Amniotic epithelial cell (primary cell): ENCODE results near the gene ALKBH7.
A peak's percentile ranks its signal among the peaks of the same experiment; 100 is the strongest.
"Not testable (repeated sequence)": the region's sequence is repeated elsewhere in the genome, so short reads cannot be mapped to it uniquely, and the experiment has no call there.

Experiments
- DNase-seq: peaks from one replicate; pipeline ENCODE4 v3.0.0-alpha.2; 2010; ENCODE audit warnings: low read depth

ALKBH7 gene, protein sequence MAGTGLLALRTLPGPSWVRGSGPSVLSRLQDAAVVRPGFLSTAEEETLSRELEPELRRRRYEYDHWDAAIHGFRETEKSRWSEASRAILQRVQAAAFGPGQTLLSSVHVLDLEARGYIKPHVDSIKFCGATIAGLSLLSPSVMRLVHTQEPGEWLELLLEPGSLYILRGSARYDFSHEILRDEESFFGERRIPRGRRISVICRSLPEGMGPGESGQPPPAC

DNA sequence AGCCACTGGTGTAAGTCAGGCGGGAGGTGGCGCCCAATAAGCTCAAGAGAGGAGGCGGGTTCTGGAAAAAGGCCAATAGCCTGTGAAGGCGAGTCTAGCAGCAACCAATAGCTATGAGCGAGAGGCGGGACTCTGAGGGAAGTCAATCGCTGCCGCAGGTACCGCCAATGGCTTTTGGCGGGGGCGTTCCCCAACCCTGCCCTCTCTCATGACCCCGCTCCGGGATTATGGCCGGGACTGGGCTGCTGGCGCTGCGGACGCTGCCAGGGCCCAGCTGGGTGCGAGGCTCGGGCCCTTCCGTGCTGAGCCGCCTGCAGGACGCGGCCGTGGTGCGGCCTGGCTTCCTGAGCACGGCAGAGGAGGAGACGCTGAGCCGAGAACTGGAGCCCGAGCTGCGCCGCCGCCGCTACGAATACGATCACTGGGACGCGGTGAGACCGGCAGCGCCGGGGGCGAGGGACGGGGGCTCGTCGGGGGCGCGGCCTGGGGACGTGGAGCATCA is at the start of gene ALKBH7:
Gene ALKBH7, plus strand, starts transcription at position 201 of the 502 bp plus-strand sequence. Its CDS starts 27 bp downstream, at position 228.
- peak; percentile 100 for DNase-seq

GRCh38 chr19:6324757-6325156 is 47.8 kb upstream of the ALKBH7 start:
- no peak for DNase-seq

DNA sequence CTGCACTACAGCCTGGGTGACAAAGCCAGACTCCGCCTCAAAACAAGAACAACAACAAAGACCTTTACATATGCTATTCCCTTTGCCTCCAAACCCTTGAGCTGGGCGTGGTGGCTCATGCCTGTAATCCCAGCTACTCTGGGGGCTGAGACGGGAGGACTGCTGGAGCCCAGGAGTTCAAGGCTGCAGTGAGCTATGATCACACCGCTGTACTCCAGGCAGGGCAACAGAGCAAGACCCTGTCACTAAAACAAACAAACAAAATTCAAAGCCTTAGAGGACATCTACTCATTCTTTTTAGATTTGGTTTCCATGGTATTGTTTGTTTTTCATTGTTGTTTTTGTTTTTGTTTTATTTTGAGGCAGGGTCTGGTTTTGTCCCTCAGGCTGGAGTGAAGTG is 47.0 kb upstream of the ALKBH7 start:
- no peak for DNase-seq

GRCh38 chr19:6326815-6327214 is 45.8 kb upstream of the ALKBH7 start:
- no peak for DNase-seq

DNA sequence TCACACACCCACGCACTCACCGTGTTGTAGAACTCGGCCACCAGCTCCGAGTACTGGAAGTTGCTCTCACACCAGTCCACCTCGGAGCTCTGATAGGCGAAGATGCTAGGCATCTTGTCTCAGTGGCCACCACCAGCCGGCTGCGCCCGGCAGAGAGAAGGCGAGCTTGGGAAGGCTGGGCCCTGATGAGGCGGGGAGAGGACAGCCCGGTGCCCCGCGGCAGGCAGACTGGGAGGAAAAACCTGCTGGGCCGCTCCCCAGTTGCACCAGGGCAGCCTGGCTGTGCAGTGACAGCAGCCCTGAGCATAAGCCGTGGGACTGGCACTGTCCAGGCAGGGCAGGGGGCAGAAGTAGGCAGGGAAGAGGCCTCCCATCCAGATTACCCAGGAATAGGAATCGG is 39.2 kb upstream of the ALKBH7 start, which contains the start of gene ACER1:
Gene ACER1, minus strand, starts transcription at position 174 of the 400 bp plus-strand sequence. Its CDS starts 61 bp downstream, at position 113.
- DNase-seq, result no peak

DNA sequence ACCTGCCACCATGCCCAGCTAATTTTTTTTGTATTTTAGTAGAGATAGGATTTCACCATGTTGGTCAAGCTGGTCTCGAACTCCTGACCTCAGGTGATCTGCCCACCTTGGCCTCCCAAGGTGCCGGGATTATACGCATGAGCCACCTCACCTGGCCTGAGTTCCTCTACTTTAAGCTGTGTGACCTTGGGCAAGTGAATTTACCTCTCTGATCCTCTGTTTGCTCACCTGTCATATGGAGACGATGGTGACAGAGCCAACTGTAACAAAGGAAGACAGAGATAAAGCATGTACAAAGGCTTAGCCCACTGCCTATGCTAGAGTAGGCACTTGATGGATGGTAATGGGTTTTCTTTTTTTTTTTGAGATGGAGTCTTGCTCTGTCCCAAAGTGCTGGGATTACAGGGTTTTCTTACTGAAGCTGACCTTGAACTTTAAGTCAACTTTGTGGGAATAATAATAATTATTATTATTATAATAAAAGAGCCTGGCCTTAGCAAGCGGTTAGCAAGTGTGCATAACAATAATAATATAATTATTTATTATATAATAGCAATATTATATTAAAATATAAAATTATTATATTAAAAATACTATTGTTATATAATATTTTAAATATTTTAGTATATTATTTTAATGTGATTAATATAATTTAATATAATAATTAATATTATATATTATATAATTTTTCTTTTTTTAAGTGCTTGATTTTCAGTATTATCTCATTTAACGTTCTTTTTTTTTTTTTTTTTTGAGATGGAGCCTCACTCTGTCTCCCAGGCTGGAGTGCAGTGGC is 37.9 kb upstream of the ALKBH7 start:
- no peak for DNase-seq

- no peak for DNase-seq
Measured at GRCh38 chr19:6340493-6341201, 31.9 kb upstream of the ALKBH7 start.

GRCh38 chr19:6343462-6343861 is 29.1 kb upstream of the ALKBH7 start:
- no peak for DNase-seq

DNA sequence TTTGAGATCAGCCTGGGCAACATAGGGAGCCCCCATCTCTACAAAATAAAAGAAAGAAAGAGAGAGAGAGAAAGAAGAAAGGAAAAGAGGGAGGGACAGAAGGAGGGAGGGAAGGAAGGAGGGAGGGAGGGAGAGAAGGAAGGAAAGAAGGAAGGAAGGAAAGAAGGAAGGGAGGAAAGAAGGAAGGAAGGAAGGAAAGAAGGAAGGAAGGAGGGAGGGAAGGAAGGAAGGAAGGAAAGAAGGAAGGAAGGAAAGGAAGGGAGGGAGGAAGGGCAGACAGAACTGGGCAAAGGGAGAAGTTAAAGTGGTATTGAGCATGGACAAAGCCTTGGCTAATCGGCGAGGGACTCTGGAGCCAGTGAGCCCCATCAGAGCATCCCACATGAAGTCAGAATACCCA is 23.3 kb upstream of the ALKBH7 start:
- DNase-seq, result not testable (repeated sequence)

GRCh38 chr19:6350688-6351087 is 21.9 kb upstream of the ALKBH7 start:
- no peak for DNase-seq

DNA sequence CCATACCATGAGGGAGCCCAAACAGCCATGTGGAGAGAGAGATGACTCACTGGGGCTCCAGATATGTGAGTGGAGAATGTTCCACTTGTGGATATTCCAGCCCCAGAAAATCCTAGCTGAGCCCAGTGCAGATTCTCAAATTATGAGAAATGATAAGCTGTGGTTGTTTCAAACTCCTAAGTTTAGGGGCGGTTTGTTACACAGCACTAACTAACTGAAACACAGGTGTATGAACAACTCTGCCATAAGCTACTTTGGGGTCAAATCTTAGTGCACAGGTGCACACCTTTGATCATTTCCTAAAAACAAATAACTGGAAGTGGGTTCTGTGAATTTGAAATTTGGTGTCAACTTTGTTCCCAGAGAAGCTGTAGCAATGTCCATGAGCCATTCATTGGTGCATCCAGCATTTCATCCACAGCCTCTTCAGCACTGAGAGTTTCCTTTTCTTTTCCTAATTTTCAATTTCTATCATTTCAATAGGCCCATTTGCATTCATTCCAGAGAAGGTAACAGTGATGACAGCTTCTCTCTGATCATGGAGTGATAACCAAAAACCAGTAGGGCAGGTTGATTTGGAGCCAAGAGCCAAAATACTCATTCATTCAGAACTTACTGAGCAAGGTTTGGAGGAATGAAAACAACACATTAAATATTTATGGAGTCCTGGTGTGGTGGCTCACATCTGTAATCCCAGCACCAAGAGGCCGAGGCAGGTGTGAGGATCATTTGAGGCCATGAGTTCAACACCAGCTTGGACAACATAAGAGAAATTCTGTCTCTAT is 20.0 kb upstream of the ALKBH7 start:
- DNase-seq, result no peak

- no peak for DNase-seq
Measured at GRCh38 chr19:6354098-6354674, 18.4 kb upstream of the ALKBH7 start.

DNA sequence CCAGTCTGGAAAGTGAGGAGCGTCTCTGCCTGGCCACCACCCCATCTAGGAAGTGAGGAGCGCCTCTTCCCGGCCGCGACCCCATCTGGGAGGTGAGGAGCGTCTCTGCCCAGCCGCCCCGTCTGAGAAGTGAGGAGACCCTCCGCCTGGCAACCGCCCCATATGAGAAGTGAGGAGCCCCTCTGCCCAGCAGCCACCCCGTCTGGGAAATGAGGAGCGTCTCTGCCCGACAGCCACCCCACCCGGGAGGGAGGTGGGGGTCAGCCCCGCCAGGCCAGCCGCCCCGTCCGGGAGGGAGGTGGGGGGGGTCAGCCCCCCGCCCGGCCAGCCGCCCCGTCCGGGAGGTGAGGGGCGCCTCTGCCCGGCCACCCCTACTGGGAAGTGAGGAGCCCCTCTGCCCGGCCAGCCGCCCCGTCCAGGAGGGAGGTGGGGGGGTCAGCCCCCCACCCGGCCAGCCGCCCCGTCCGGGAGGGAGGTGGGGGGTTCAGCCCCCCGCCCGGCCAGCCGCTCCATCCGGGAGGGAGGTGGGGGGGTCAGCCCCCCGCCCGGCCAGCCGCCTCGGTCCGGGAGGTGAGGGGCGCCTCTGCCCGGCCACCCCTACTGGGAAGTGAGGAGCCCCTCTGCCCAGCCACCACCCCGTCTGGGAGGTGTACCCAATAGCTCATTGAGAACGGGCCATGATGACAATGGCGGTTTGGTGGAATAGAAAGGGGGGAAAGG is 17.1 kb upstream of the ALKBH7 start:
- DNase-seq, result not testable (repeated sequence)

GRCh38 chr19:6357174-6357573 is 15.4 kb upstream of the ALKBH7 start:
- DNase-seq, result no peak

DNA sequence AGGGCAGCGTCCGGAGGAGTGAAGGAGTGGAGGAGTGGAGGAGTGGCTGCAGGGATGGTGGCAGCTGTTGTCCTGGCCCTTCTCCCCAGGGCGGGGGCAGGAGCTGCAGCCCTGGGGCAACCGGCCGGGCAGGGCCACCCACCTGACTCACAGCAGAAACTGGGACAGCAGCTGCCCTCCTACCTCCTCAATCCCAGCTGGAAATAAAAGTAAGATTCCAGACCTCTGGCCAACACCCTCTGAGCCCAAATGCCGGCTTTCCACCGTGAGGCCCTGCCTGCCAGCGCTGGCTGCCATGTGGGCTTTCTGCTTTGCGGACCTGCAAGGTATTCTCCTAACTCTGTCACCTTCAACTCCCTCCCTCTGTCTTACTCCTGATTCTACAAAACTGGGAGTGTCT is 14.6 kb upstream of the ALKBH7 start:
- no peak for DNase-seq

GRCh38 chr19:6359568-6360341 is 12.8 kb upstream of the ALKBH7 start:
- DNase-seq, result no peak

GRCh38 chr19:6360445-6360844 is 12.1 kb upstream of the ALKBH7 start:
- not testable (repeated sequence) for DNase-seq

- not testable (repeated sequence) for DNase-seq
Measured at GRCh38 chr19:6360857-6361216, 11.8 kb upstream of the ALKBH7 start.

DNA sequence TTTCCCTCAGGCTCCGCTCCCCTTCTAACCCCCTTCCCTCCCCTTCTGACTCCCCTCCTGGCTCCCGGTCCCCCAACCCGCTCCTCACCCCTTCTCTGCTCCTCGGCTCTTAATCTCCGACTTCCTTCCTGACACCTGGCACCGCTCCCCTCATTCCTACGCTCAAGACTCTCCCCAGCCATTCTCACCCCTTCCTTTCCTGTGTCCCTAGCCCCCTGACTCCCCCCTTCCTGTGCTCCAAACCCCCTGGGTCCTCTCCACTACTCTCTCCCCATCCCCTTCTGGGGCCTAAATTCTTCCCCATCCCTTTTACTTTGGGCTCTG is 10.6 kb upstream of the ALKBH7 start:
- no peak for DNase-seq

GRCh38 chr19:6362351-6362801 is 10.2 kb upstream of the ALKBH7 start:
- DNase-seq, result no peak
